Mesothelial cell of epicardium (in vitro differentiated cells): ENCODE results near the gene IPO7. TPM values are rescaled to one million over a fixed set of nuclear protein-coding genes. Genes with fewer than 3 reads are reported as not detected.
"Not testable (repeated sequence)": the region's sequence is repeated elsewhere in the genome, so short reads cannot be mapped to it uniquely, and the experiment has no call there.

Experiments used
- DNase-seq, 2 experiments: peaks; one replicate each; pipeline ENCODE4 v3.0.0; 2021; ENCODE audit warnings: low spot score in 2 of 2; ENCODE audit not compliant: unreplicated experiment in 2 of 2
- H3K27ac Mint-ChIP-seq: 2 replicates; pipeline ENCODE4 v1.8.0; 2021; ENCODE audit warnings: mixed read lengths
- H3K27me3 Mint-ChIP-seq: 2 replicates; pipeline ENCODE4 v1.8.0; 2021; ENCODE audit warnings: low read depth, mixed read lengths
- H3K36me3 Mint-ChIP-seq: 2 replicates; pipeline ENCODE4 v1.8.0; 2021; ENCODE audit warnings: mixed read lengths
- H3K4me1 Mint-ChIP-seq: 2 replicates; pipeline ENCODE4 v1.8.0; 2021; ENCODE audit warnings: mixed read lengths
- H3K4me3 Mint-ChIP-seq: 2 replicates; pipeline ENCODE4 v1.8.0; 2021; ENCODE audit warnings: mild to moderate bottlenecking, moderate library complexity, mixed read lengths
- H3K9me3 Mint-ChIP-seq: 2 replicates; pipeline ENCODE4 v1.8.0; 2021; ENCODE audit warnings: mixed read lengths
- CTCF ChIP-seq: fragments of 200-600 bp; sonication (generic); IDR thresholded peaks from one replicate; pipeline ENCODE4 v1.5.0; 2021; ENCODE audit warnings: antibody characterized with exemption; ENCODE audit not compliant: unreplicated experiment
- total RNA-seq: library from RNA; stranded (reverse); gene quantifications from 3 replicates; pipeline ENCODE4 v1.2.1, GENCODE V29; 2021

Gene IPO7
- total RNA-seq, 1 donor from 2014 or later, result 123 TPM

- Mint-ChIP-seq H3K9me3 (no peaks in the 10 kb centered on the region), H3K27ac (no peak overlapping the region), H3K4me3 (no peak overlapping the region), H3K4me1 (no peaks in the 10 kb centered on the region), H3K27me3 (no peaks in the 10 kb centered on the region), H3K36me3 (peaks cover 44% of the 10 kb centered on the region)
- no peak for DNase-seq
- no peak for TF ChIP-seq CTCF
These were observed 54.2 kb downstream of the IPO7 start for GRCh38 chr11:9438611-9439010.

GRCh38 chr11:9446230-9446629, 61.8 kb downstream of the IPO7 start:
- Mint-ChIP-seq H3K4me1 (no peaks in the 10 kb centered on the region), H3K27me3 (no peaks in the 10 kb centered on the region), H3K36me3 (peaks cover 24% of the 10 kb centered on the region), H3K9me3 (no peaks in the 10 kb centered on the region), H3K4me3 (no peak overlapping the region), H3K27ac (peak overlapping the region; percentile 16)
- no peak for DNase-seq
- TF ChIP-seq CTCF, result no peak

- no peaks in the 10 kb centered on the region for H3K27me3 Mint-ChIP-seq
- DNase-seq, result no peak
- H3K4me1 Mint-ChIP-seq, result no peaks in the 10 kb centered on the region
- no peak overlapping the region for H3K4me3 Mint-ChIP-seq
- H3K36me3 Mint-ChIP-seq, result peaks cover 24% of the 10 kb centered on the region
- H3K9me3 Mint-ChIP-seq, result peaks cover 16% of the 10 kb centered on the region
- no peak for TF ChIP-seq CTCF
- H3K27ac Mint-ChIP-seq, result no peak overlapping the region
These were observed 64.3 kb downstream of the IPO7 start for GRCh38 chr11:9448576-9449352.

DNA sequence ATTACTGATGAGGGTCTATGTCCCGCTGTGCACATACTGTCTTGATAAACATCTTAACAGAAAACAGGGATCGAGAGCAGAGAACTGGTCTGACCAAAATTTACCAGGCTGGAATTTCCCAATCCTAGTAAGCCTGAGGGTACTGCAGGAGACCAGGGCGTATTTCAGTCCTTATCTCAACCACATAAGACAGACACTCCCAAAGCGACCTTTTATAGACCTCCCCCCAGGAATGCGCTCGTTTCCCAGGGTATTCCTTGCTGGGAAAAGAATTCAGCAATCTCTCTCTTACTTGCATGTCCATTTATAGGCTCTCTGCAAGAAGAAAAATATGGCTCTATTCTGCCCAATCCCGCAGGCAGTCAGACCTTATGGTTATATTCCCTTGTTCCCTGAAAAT, 67.6 kb downstream of the IPO7 start:
- peaks cover 16% of the 10 kb centered on the region for H3K9me3 Mint-ChIP-seq
- not testable (repeated sequence) for DNase-seq, H3K4me1 Mint-ChIP-seq, H3K27me3 Mint-ChIP-seq, H3K27ac Mint-ChIP-seq, H3K4me3 Mint-ChIP-seq
- H3K36me3 Mint-ChIP-seq, result peaks cover 17% of the 10 kb centered on the region

DNA sequence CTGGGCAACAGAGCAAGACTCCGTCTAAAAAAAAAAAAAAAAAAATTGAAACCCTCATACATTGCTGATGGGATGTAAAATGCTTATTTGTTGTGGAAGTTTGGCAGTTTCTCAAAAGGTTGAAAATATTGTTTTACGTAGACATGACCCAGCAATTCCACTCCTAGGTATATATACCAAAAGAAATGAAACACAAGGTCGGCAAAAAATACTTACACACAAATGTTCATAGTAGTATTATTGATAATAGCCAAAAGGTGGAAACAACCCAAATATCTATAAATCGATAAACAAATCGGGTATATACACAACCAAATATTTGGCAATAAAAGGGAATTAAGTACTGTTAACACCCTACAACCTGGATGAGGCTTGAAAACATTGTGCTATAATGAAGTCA, 71.3 kb downstream of the IPO7 start:
- TF ChIP-seq CTCF, result no peak
- Mint-ChIP-seq H3K4me1 (peaks cover 6% of the 10 kb centered on the region), H3K27ac (no peak overlapping the region), H3K4me3 (no peak overlapping the region), H3K27me3 (no peaks in the 10 kb centered on the region), H3K9me3 (peaks cover 16% of the 10 kb centered on the region), H3K36me3 (peaks cover 13% of the 10 kb centered on the region)
- DNase-seq, result no peak

GRCh38 chr11:9459667-9460321, 75.3 kb downstream of the IPO7 start:
- TF ChIP-seq CTCF, result no peak
- Mint-ChIP-seq H3K36me3 (peaks cover 10% of the 10 kb centered on the region), H3K4me3 (peak overlapping the region; percentile 94), H3K27me3 (no peaks in the 10 kb centered on the region), H3K4me1 (peaks cover 19% of the 10 kb centered on the region), H3K9me3 (peaks cover 4% of the 10 kb centered on the region), H3K27ac (peak overlapping the region; percentile 99)
- DNase-seq, result no peak
